Epidermal melanocyte (primary cell): ENCODE results near the gene REC114.
"Not testable (repeated sequence)": the region's sequence is repeated elsewhere in the genome, so short reads cannot be mapped to it uniquely, and the experiment has no call there.

ENCODE experiments used
- DNase-seq: peaks from one replicate; pipeline ENCODE4 v3.0.0; 2011; ENCODE audit warnings: low spot score; ENCODE audit not compliant: insufficient read length

Gene REC114

GRCh38 chr15:73455876-73456275 is 12.9 kb downstream of the REC114 start:
- DNase-seq = no peak

- DNase-seq = no peak
These were observed 14.4 kb downstream of the REC114 start for GRCh38 chr15:73457334-73457733.

- DNase-seq = no peak
These were observed 17.7 kb downstream of the REC114 start for GRCh38 chr15:73460662-73461061.

- no peak for DNase-seq
These were observed 21.6 kb downstream of the REC114 start for GRCh38 chr15:73464602-73465001.

GRCh38 chr15:73467758-73468157 is 24.8 kb downstream of the REC114 start:
- DNase-seq = no peak

- DNase-seq = no peak
These were observed 31.8 kb downstream of the REC114 start for GRCh38 chr15:73474785-73475184.

GRCh38 chr15:73476704-73477216 is 33.8 kb downstream of the REC114 start:
- DNase-seq = no peak

GRCh38 chr15:73480050-73480449 is 37.1 kb downstream of the REC114 start:
- no peak for DNase-seq

- DNase-seq = no peak
These were observed 39.2 kb downstream of the REC114 start for GRCh38 chr15:73482166-73482565.

GRCh38 chr15:73483053-73483452 is 40.1 kb downstream of the REC114 start:
- DNase-seq = no peak

GRCh38 chr15:73485372-73485771 is 42.4 kb downstream of the REC114 start:
- no peak for DNase-seq

GRCh38 chr15:73485885-73486284 is 42.9 kb downstream of the REC114 start:
- not testable (repeated sequence) for DNase-seq

GRCh38 chr15:73488698-73489097 is 45.7 kb downstream of the REC114 start:
- DNase-seq = no peak

GRCh38 chr15:73493922-73494321 is 51.0 kb downstream of the REC114 start:
- DNase-seq = no peak

GRCh38 chr15:73495181-73495580 is 52.2 kb downstream of the REC114 start:
- DNase-seq = no peak

GRCh38 chr15:73500696-73501095 is 57.7 kb downstream of the REC114 start:
- no peak for DNase-seq

GRCh38 chr15:73504885-73505284 is 61.9 kb downstream of the REC114 start:
- DNase-seq = no peak

- DNase-seq = no peak
These were observed 72.6 kb downstream of the REC114 start for GRCh38 chr15:73515527-73515926.

GRCh38 chr15:73517566-73517965 is 74.6 kb downstream of the REC114 start:
- no peak for DNase-seq

GRCh38 chr15:73518180-73518862 is 75.4 kb downstream of the REC114 start:
- DNase-seq = no peak

- no peak for DNase-seq
These were observed 76.1 kb downstream of the REC114 start for GRCh38 chr15:73518876-73519733.

GRCh38 chr15:73522011-73522410 is 79.0 kb downstream of the REC114 start:
- DNase-seq = no peak

- DNase-seq = no peak
These were observed 82.0 kb downstream of the REC114 start for GRCh38 chr15:73524919-73525318.
